WTC11 (cell line): ENCODE measurements around the gene CD101. TPM values are rescaled to one million over a fixed set of nuclear protein-coding genes. Genes with fewer than 3 reads are reported as not detected.

ENCODE experiments used
- ATAC-seq: fragments of 200-7000 bp; cut with Tn5 transposase; 2 replicates; pipeline ENCODE4 v1.10.0; 2021; ENCODE audit warnings: mild to moderate bottlenecking, moderate library complexity
- CTCF ChIA-PET: fragments of 300-600 bp; sonication (Branson Sonifier 250); formaldehyde crosslinking; loops from one replicate; lab custom pipeline; 2021; ENCODE audit warnings: antibody characterized with exemption; lab: Charles Lee
- POLR2A ChIA-PET: fragments of 350-600 bp; sonication (Branson Sonifier 250); formaldehyde crosslinking; loops from one replicate; lab custom pipeline; 2021; ENCODE audit warnings: antibody characterized with exemption; lab: Charles Lee
- DNase-seq: peaks from one replicate; pipeline ENCODE4 v3.0.0; 2021; ENCODE audit warnings: low spot score
- H3K27ac Mint-ChIP-seq: 2 replicates; pipeline ENCODE4 v1.8.0; 2021; ENCODE audit warnings: mixed read lengths
- H3K27me3 Mint-ChIP-seq: 2 replicates; pipeline ENCODE4 v1.8.0; 2021; ENCODE audit warnings: low read depth, mild to moderate bottlenecking, moderate library complexity, mixed read lengths
- H3K36me3 Mint-ChIP-seq: 2 replicates; pipeline ENCODE4 v1.8.0; 2021; ENCODE audit warnings: mixed read lengths
- H3K4me1 Mint-ChIP-seq: 2 replicates; pipeline ENCODE4 v1.8.0; 2022; ENCODE audit warnings: mixed read lengths
- H3K4me3 Mint-ChIP-seq: 2 replicates; pipeline ENCODE4 v1.8.0; 2021; ENCODE audit warnings: mild to moderate bottlenecking, moderate library complexity, mixed read lengths
- H3K9me3 Mint-ChIP-seq: 2 replicates; pipeline ENCODE4 v1.8.0; 2021; ENCODE audit warnings: mixed read lengths
- ATF6 ChIP-seq: sonication (generic); formaldehyde crosslinking; IDR thresholded peaks from 2 replicates; pipeline ENCODE4 v1.8.1; 2023; ENCODE audit warnings: mild to moderate bottlenecking, missing genetic modification reagents
- ESRRA ChIP-seq: sonication (generic); formaldehyde crosslinking; IDR thresholded peaks from 2 replicates; pipeline ENCODE4 v1.8.1; 2022; ENCODE audit warnings: mild to moderate bottlenecking, missing genetic modification reagents, borderline replicate concordance
- GABPB1 ChIP-seq: sonication (generic); formaldehyde crosslinking; IDR thresholded peaks from 2 replicates; pipeline ENCODE4 v1.8.1; 2023; ENCODE audit warnings: mild to moderate bottlenecking, missing genetic modification reagents
- GRHL2 ChIP-seq: fragments of 250-450 bp; sonication (Bioruptor Pico); IDR thresholded peaks from 2 replicates; pipeline ENCODE4 v1.8.0; 2022; ENCODE audit warnings: mild to moderate bottlenecking, moderate library complexity; ENCODE audit not compliant: insufficient replicate concordance, severe bottlenecking
- MXD4 ChIP-seq: fragments of 250-450 bp; sonication (Bioruptor Pico); IDR thresholded peaks from 2 replicates; pipeline ENCODE4 v1.8.0; 2021; ENCODE audit warnings: mild to moderate bottlenecking, moderate library complexity, borderline replicate concordance
- MYBL2 ChIP-seq: sonication (generic); formaldehyde crosslinking; IDR thresholded peaks from 2 replicates; pipeline ENCODE4 v1.8.1; 2023; ENCODE audit warnings: mild to moderate bottlenecking, moderate library complexity, missing genetic modification reagents
- NFYB ChIP-seq: sonication (generic); formaldehyde crosslinking; conservative IDR thresholded peaks from 2 replicates; pipeline ENCODE4 v1.8.0; 2022; ENCODE audit warnings: low read depth, missing genetic modification reagents
- SMAD4 ChIP-seq: sonication (generic); formaldehyde crosslinking; IDR thresholded peaks from 2 replicates; pipeline ENCODE4 v1.8.0; 2022; ENCODE audit warnings: mild to moderate bottlenecking, missing genetic modification reagents
- SOX15 ChIP-seq: fragments of 250-450 bp; sonication (Bioruptor Pico); IDR thresholded peaks from 2 replicates; pipeline ENCODE4 v1.9.0; 2021; ENCODE audit warnings: mild to moderate bottlenecking
- TEAD1 ChIP-seq: sonication (generic); formaldehyde crosslinking; IDR thresholded peaks from 2 replicates; pipeline ENCODE4 v1.8.0; 2022; ENCODE audit warnings: mild to moderate bottlenecking, missing genetic modification reagents
- TEAD4 ChIP-seq: sonication (generic); formaldehyde crosslinking; IDR thresholded peaks from 2 replicates; pipeline ENCODE4 v1.8.0; 2022; ENCODE audit warnings: mild to moderate bottlenecking, missing genetic modification reagents
- total RNA-seq: library from RNA; stranded (reverse); gene quantifications from 3 replicates; pipeline ENCODE4 v1.2.3, GENCODE V29; 2021
- TF ChIP-seq, protein P1 (sequence below): sonication (generic); formaldehyde crosslinking; IDR thresholded peaks from 2 replicates; pipeline ENCODE4 v1.8.0; 2022; ENCODE audit warnings: mild to moderate bottlenecking, missing genetic modification reagents
- TF ChIP-seq, protein P2 (sequence below): sonication (generic); formaldehyde crosslinking; IDR thresholded peaks from 2 replicates; pipeline ENCODE4 v1.8.0; 2022; ENCODE audit warnings: mild to moderate bottlenecking, missing genetic modification reagents
- TF ChIP-seq, protein P3 (sequence below): fragments of 250-450 bp; sonication (Bioruptor Pico); IDR thresholded peaks from 2 replicates; pipeline ENCODE4 v1.9.0; 2021; ENCODE audit warnings: mild to moderate bottlenecking, borderline replicate concordance

CD101 gene
- total RNA-seq, 1 experiment from 2014 or later, result 1.4 TPM

DNA sequence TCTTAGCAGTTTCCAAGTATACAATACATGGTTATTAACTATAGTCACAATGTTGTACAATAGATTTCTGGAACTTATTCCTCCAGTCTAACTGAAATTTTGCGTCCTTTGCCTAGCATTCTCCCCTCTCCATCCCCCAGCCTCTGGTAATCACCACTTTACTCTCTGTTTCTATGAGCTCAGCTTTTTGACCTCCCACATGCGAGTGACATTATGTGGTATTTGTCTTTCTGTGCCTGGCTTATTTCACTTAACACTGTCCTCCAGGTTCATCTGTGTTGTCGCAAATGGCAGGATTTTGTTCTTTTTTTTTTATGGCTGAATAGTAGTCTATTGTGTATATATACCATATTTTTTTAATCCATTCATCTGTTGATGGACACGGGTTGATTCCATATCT lies 43.9 kb upstream of the CD101 start (continued):
- TF ChIP-seq, protein P1, sequence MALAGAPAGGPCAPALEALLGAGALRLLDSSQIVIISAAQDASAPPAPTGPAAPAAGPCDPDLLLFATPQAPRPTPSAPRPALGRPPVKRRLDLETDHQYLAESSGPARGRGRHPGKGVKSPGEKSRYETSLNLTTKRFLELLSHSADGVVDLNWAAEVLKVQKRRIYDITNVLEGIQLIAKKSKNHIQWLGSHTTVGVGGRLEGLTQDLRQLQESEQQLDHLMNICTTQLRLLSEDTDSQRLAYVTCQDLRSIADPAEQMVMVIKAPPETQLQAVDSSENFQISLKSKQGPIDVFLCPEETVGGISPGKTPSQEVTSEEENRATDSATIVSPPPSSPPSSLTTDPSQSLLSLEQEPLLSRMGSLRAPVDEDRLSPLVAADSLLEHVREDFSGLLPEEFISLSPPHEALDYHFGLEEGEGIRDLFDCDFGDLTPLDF (CRISPR knock-in tag), result no peak
- TF ChIP-seq GABPB1 (CRISPR knock-in tag), result no peak
- TF ChIP-seq, protein P2, sequence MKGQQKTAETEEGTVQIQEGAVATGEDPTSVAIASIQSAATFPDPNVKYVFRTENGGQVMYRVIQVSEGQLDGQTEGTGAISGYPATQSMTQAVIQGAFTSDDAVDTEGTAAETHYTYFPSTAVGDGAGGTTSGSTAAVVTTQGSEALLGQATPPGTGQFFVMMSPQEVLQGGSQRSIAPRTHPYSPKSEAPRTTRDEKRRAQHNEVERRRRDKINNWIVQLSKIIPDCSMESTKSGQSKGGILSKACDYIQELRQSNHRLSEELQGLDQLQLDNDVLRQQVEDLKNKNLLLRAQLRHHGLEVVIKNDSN (CRISPR knock-in tag), result no peak

GRCh38 chr1:116958110-116958509 lies 43.5 kb upstream of the CD101 start:
- ChIA-PET POLR2A (no interaction called here), CTCF (no interaction called here)
- H3K27me3 Mint-ChIP-seq, result no peaks in the 10 kb centered on the region
- TF ChIP-seq TEAD1 (CRISPR knock-in tag) (no peak), NFYB (CRISPR knock-in tag) (no peak), ESRRA (CRISPR knock-in tag) (no peak), GABPB1 (CRISPR knock-in tag) (no peak), ATF6 (no peak), SMAD4 (CRISPR knock-in tag) (no peak), MXD4 (CRISPR knock-in tag) (no peak), GRHL2 (no peak), TEAD4 (no peak), SOX15 (CRISPR knock-in tag) (no peak), MYBL2 (CRISPR knock-in tag) (no peak)
- TF ChIP-seq, protein P3, sequence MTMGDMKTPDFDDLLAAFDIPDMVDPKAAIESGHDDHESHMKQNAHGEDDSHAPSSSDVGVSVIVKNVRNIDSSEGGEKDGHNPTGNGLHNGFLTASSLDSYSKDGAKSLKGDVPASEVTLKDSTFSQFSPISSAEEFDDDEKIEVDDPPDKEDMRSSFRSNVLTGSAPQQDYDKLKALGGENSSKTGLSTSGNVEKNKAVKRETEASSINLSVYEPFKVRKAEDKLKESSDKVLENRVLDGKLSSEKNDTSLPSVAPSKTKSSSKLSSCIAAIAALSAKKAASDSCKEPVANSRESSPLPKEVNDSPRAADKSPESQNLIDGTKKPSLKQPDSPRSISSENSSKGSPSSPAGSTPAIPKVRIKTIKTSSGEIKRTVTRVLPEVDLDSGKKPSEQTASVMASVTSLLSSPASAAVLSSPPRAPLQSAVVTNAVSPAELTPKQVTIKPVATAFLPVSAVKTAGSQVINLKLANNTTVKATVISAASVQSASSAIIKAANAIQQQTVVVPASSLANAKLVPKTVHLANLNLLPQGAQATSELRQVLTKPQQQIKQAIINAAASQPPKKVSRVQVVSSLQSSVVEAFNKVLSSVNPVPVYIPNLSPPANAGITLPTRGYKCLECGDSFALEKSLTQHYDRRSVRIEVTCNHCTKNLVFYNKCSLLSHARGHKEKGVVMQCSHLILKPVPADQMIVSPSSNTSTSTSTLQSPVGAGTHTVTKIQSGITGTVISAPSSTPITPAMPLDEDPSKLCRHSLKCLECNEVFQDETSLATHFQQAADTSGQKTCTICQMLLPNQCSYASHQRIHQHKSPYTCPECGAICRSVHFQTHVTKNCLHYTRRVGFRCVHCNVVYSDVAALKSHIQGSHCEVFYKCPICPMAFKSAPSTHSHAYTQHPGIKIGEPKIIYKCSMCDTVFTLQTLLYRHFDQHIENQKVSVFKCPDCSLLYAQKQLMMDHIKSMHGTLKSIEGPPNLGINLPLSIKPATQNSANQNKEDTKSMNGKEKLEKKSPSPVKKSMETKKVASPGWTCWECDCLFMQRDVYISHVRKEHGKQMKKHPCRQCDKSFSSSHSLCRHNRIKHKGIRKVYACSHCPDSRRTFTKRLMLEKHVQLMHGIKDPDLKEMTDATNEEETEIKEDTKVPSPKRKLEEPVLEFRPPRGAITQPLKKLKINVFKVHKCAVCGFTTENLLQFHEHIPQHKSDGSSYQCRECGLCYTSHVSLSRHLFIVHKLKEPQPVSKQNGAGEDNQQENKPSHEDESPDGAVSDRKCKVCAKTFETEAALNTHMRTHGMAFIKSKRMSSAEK, result no peak
- H3K4me3 Mint-ChIP-seq, result no peak overlapping the region
- peaks cover 5% of the 10 kb centered on the region for H3K36me3 Mint-ChIP-seq
- no peaks in the 10 kb centered on the region for H3K4me1 Mint-ChIP-seq
- ATAC-seq (no peak), DNase-seq (no peak)
- no peaks in the 10 kb centered on the region for H3K9me3 Mint-ChIP-seq
- H3K27ac Mint-ChIP-seq, result no peak overlapping the region

- POLR2A ChIA-PET, result no interaction called here
- H3K27ac Mint-ChIP-seq, result no peak overlapping the region
- no peak for DNase-seq
- no peaks in the 10 kb centered on the region for H3K9me3 Mint-ChIP-seq
- TF ChIP-seq TEAD1 (CRISPR knock-in tag), result no peak
- no peak for TF ChIP-seq MXD4 (CRISPR knock-in tag)
- TF ChIP-seq, all 79 proteins: peak for 0
- H3K4me3 Mint-ChIP-seq, result no peak overlapping the region
- no peaks in the 10 kb centered on the region for H3K4me1 Mint-ChIP-seq
- ATAC-seq, result no peak
- H3K27me3 Mint-ChIP-seq, result no peaks in the 10 kb centered on the region
- CTCF ChIA-PET, result interaction anchor here (0.6 kb wide), 1 partner anchor 34 kb away, joined by 4 read pairs; no protein-coding TSS in a partner anchor
- peaks cover 5% of the 10 kb centered on the region for H3K36me3 Mint-ChIP-seq
These were observed 42.6 kb upstream of the CD101 start for GRCh38 chr1:116958977-116959376.
